HepG2 (cell line): Measurements from ENCODE around the gene OR2AT4. TPM values are rescaled to one million over a fixed set of nuclear protein-coding genes. Genes with fewer than 3 reads are reported as not detected.

ENCODE experiments used
- CBX5 ChIP-seq: sonication (generic); formaldehyde crosslinking; IDR thresholded peaks from 2 replicates; pipeline ENCODE4 v1.4.0; 2020; ENCODE audit warnings: missing genetic modification reagents, borderline replicate concordance
- FOXK1 ChIP-seq: sonication (generic); formaldehyde crosslinking; IDR thresholded peaks from 2 replicates; pipeline ENCODE4 v1.4.0; 2020; ENCODE audit warnings: low read depth, missing genetic modification reagents, borderline replicate concordance
- GTF3A ChIP-seq: sonication (generic); formaldehyde crosslinking; conservative IDR thresholded peaks from 2 replicates; pipeline ENCODE4 v1.4.0; 2020; ENCODE audit warnings: mild to moderate bottlenecking, missing genetic modification reagents
- HNRNPK ChIP-seq: fragments of 200-400 bp; formaldehyde crosslinking; IDR thresholded peaks from 2 replicates; pipeline ENCODE4 v1.6.1; 2018; ENCODE audit warnings: low read length, low read depth, moderate library complexity, mild to moderate bottlenecking; ENCODE audit not compliant: poor library complexity, severe bottlenecking
- HOXD1 ChIP-seq: sonication (generic); formaldehyde crosslinking; IDR thresholded peaks from 2 replicates; pipeline ENCODE4 v1.5.0; 2020; ENCODE audit warnings: missing genetic modification reagents
- KDM5B ChIP-seq: sonication (generic); formaldehyde crosslinking; IDR thresholded peaks from 2 replicates; pipeline ENCODE4 v1.4.0; 2020; ENCODE audit warnings: missing genetic modification reagents, mild to moderate bottlenecking, borderline replicate concordance
- PBX2 ChIP-seq: IDR thresholded peaks from 2 replicates; pipeline ENCODE4 v1.6.1; 2016; ENCODE audit warnings: control low read depth
- PCBP2 ChIP-seq: fragments of 200-400 bp; formaldehyde crosslinking; optimal IDR thresholded peaks from 2 replicates; pipeline ENCODE3; 2018; ENCODE audit warnings: low read length, low read depth; ENCODE audit not compliant: poor library complexity, severe bottlenecking
- PTBP1 ChIP-seq: fragments of 200-400 bp; formaldehyde crosslinking; IDR thresholded peaks from 2 replicates; pipeline ENCODE4 v1.6.1; 2018; ENCODE audit warnings: low read length, low read depth; ENCODE audit not compliant: poor library complexity, severe bottlenecking
- RAD51 ChIP-seq: fragments of 450-650 bp; IDR thresholded peaks from 2 replicates; pipeline ENCODE4 v1.6.1; 2016; ENCODE audit warnings: borderline replicate concordance
- SIN3A ChIP-seq: IDR thresholded peaks from 2 replicates; pipeline ENCODE4 v1.6.1; 2011; ENCODE audit warnings: low read depth, mild to moderate bottlenecking, control low read depth, low read length, borderline replicate concordance
- SOX13 ChIP-seq, 3 experiments: fragments of 450-650 bp in 1 of 3; sonication (generic) in 1 of 3; formaldehyde crosslinking in 1 of 3; IDR thresholded peaks in 2 of 3; conservative IDR thresholded peaks in 1 of 3; 2 replicates each; pipeline versions ENCODE4 v1.5.0 to v1.6.1; 2016 to 2020; ENCODE audit warnings: antibody characterized with exemption in 1 of 3, mild to moderate bottlenecking in 1 of 3, missing compliant biosample characterization in 1 of 3, missing genetic modification reagents in 1 of 3, moderate library complexity in 1 of 3
- ZBED4 ChIP-seq: sonication (generic); formaldehyde crosslinking; IDR thresholded peaks from 2 replicates; pipeline ENCODE4 v1.4.0; 2020; ENCODE audit warnings: missing genetic modification reagents, borderline replicate concordance
- ZNF224 ChIP-seq: sonication (generic); formaldehyde crosslinking; IDR thresholded peaks from 2 replicates; pipeline ENCODE4 v1.5.0; 2020; ENCODE audit warnings: mild to moderate bottlenecking, missing genetic modification reagents
- ZNF546 ChIP-seq: sonication (generic); formaldehyde crosslinking; conservative IDR thresholded peaks from 2 replicates; pipeline ENCODE4 v1.8.1; 2023; ENCODE audit warnings: mild to moderate bottlenecking, missing genetic modification reagents
- ZNF605 ChIP-seq: sonication (generic); formaldehyde crosslinking; IDR thresholded peaks from 2 replicates; pipeline ENCODE4 v1.8.0; 2022; ENCODE audit warnings: mild to moderate bottlenecking, missing genetic modification reagents
- polyA plus RNA-seq, 8 experiments: library from polyadenylated mRNA; depleted of rRNA in 3 of 8; stranded (reverse) in 7 of 8; unstranded in 1 of 8; fragments of >200 nt; fragmentation: Illumina TruSeq in 4 of 8; extraction: Trizol in 4 of 8; gene quantifications; 2 replicates each; pipeline versions ENCODE4 v1.2.1 to v1.2.3, GENCODE V29; 2011 to 2016; ENCODE audit warnings: low read depth in 4 of 8, missing spikeins in 1 of 8, mixed read lengths in 1 of 8; ENCODE audit not compliant: insufficient read depth in 1 of 8
- total RNA-seq, 5 experiments: library from RNA; depleted of rRNA; stranded (reverse); fragments of >200 nt; fragmentation: Illumina TruSeq; extraction: Trizol; gene quantifications; 2 replicates each; pipeline ENCODE4 v1.2.3, GENCODE V29; 2016; ENCODE audit warnings: low read depth in 1 of 5
- TF ChIP-seq, protein P1 (sequence below): sonication (generic); formaldehyde crosslinking; IDR thresholded peaks from 2 replicates; pipeline ENCODE4 v1.4.0; 2020; ENCODE audit warnings: missing genetic modification reagents

The OR2AT4 gene
- total and polyA plus RNA-seq, 2 of the 13 experiments (the other 11 are each of a cell fraction or from before 2014, with no cell fraction given), result not detected

DNA sequence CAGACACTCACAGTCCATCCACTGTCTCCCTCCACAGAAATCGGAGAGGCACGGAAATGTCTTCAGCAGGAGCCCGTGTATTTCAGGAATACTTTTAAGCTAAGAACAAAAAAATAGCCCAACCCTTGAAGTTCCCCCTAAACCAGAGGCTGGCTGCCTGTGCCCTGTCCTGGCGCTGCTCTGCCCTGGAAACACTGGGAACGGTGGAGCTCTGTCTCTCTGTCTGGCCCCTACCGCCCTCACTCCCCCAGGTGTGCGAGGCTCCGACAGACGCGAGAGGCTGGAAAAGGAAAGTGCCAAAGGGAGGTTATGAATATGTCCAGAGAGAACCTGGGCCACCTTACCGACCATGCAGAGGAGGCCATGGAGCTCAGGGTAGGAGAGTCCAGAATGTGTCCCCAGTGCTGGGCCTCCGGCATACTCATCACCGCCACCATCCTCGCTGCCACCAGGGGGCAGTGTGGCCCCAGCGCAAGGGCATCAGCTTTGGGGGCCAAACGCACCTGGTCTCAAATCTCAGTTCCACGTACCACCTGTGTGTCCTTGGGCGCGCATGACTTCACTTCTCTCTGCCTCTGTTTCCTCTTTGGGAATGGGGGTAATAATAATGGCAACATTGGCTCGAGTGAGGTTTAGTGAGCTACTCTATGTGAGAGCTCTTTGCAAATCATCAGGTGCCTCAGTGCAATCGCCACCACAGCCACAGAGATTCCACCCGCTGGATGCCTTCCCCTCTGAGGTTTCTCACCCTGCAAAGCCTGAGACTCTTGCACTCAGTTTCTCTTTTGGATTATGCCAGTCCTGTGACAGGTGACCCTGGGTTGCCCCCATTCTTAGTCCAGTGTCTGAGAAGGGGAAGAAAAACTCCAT lies 43.8 kb upstream of the OR2AT4 start (continued):
- TF ChIP-seq ZBED4 (CRISPR knock-in tag) (no peak), ZNF546 (no peak), SIN3A (no peak), GTF3A (no peak), HNRNPK (no peak), ZNF605 (CRISPR knock-in tag) (no peak), CBX5 (peak; percentile 64; the same call in 1 of the 2 replicates), RAD51 (no peak), KDM5B (peak; percentile 60; the same call in 1 of the 2 replicates), PCBP2 (no peak), SOX13 (IDR thresholded peaks at IDR 0.05) (no peak), SOX13 (CRISPR knock-in tag; conservative IDR thresholded peaks at IDR 0.05 in 1 of 2, IDR thresholded peaks at IDR 0.05 in 1 of 2) (no peak), PBX2 (CRISPR knock-in tag) (no peak), HOXD1 (CRISPR knock-in tag) (no peak), PTBP1 (no peak), FOXK1 (CRISPR knock-in tag) (no peak), ZNF224 (CRISPR knock-in tag) (no peak)
- TF ChIP-seq, protein P1, sequence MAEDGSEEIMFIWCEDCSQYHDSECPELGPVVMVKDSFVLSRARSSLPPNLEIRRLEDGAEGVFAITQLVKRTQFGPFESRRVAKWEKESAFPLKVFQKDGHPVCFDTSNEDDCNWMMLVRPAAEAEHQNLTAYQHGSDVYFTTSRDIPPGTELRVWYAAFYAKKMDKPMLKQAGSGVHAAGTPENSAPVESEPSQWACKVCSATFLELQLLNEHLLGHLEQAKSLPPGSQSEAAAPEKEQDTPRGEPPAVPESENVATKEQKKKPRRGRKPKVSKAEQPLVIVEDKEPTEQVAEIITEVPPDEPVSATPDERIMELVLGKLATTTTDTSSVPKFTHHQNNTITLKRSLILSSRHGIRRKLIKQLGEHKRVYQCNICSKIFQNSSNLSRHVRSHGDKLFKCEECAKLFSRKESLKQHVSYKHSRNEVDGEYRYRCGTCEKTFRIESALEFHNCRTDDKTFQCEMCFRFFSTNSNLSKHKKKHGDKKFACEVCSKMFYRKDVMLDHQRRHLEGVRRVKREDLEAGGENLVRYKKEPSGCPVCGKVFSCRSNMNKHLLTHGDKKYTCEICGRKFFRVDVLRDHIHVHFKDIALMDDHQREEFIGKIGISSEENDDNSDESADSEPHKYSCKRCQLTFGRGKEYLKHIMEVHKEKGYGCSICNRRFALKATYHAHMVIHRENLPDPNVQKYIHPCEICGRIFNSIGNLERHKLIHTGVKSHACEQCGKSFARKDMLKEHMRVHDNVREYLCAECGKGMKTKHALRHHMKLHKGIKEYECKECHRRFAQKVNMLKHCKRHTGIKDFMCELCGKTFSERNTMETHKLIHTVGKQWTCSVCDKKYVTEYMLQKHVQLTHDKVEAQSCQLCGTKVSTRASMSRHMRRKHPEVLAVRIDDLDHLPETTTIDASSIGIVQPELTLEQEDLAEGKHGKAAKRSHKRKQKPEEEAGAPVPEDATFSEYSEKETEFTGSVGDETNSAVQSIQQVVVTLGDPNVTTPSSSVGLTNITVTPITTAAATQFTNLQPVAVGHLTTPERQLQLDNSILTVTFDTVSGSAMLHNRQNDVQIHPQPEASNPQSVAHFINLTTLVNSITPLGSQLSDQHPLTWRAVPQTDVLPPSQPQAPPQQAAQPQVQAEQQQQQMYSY (CRISPR knock-in tag), result no peak
